Pancreas (tissue), 10 donors: Measurements from ENCODE around the gene MT1F. TPM values are rescaled to one million over a fixed set of nuclear protein-coding genes. Genes with fewer than 3 reads are reported as not detected.
A peak's percentile ranks its signal among the peaks of the same experiment; 100 is the strongest.
"Not testable (repeated sequence)": the region's sequence is repeated elsewhere in the genome, so short reads cannot be mapped to it uniquely, and the experiment has no call there.

Source experiments
- ATAC-seq, 4 donors: fragments of 200-7000 bp; cut with Tn5 transposase; one replicate each; pipeline versions ENCODE4 v1.8.0 to v1.9.1; 2020; ENCODE audit warnings: mild to moderate bottlenecking in 4 of 4, moderate library complexity in 4 of 4
- DNase-seq, 6 donors: peaks; one replicate each; pipeline ENCODE4 v3.0.0-alpha.2; 2020
- FAIRE-seq: peaks from 2 replicates; lab custom pipeline; 2012; peaks lifted over from hg19 to GRCh38; lab: Jason Lieb, UNC
- H3K27ac ChIP-seq, 4 donors: fragments of 200-600 bp; sonication (generic); 1 replicate in 3 of 4; 2 replicates in 1 of 4; pipeline versions ENCODE4 v1.5.0 to v1.8.0; 2020
- H3K27me3 ChIP-seq, 4 donors: fragments of 200-600 bp; one replicate each; pipeline ENCODE4 v1.8.0; 2021
- H3K36me3 ChIP-seq, 3 donors: fragments of 200-600 bp; sonication (generic) in 1 of 3; one replicate each; pipeline versions ENCODE4 v1.5.0 to v1.8.0; 2020 to 2021
- H3K4me1 ChIP-seq, 3 donors: fragments of 200-600 bp; one replicate each; pipeline ENCODE4 v1.8.0; 2021
- H3K4me3 ChIP-seq, 4 donors: fragments of 200-600 bp; sonication (generic) in 2 of 4; one replicate each; pipeline versions ENCODE4 v1.5.0 to v1.8.0; 2020 to 2021
- H3K9me3 ChIP-seq, 4 donors: fragments of 200-600 bp; one replicate each; pipeline ENCODE4 v1.8.0; 2021
- WGBS, 2 donors: extraction: QIAGEN DNeasy Blood & Tissue Kit; methylation state at CpG; one replicate each; pipeline ENCODE4 v1.1.7; 2013; 5-methylcytosine and 5-hydroxymethylcytosine counted together
- intact Hi-C, 3 donors: fragments of 100-400 bp; cut with DNase I; formaldehyde crosslinking; loops; one replicate each; pipeline versions ENCODE4 v1.11.1 to v1.14.2; 2022
- polyA plus RNA-seq, 2 donors: library from polyadenylated mRNA; stranded (reverse); fragments of 200-250 nt; gene quantifications; one replicate each; pipeline ENCODE4 v1.2.3, GENCODE V29; 2013
- total RNA-seq, 6 donors: library from RNA; stranded (reverse); fragmentation: NEBNext Ultra II Directional in 4 of 6; extraction: Animal tissue kit (Norgen Biotek cat#: 25700) in 4 of 6; gene quantifications; one replicate each; pipeline versions ENCODE4 v1.2.1 to v1.2.4, GENCODE V29; 2021 to 2023
- TF ChIP-seq, protein P1 (sequence below), 4 donors: fragments of 200-600 bp; sonication (generic) in 3 of 4; IDR thresholded peaks; one replicate each; pipeline versions ENCODE4 v1.5.0 to v1.8.0; 2021; ENCODE audit warnings: antibody characterized with exemption in 4 of 4
- donor health status: healthy with polysubstance abuse.
- donor health status: DM: no; HTN: no; CAD: no; lungs with moderate emphysema.
- donor health status: DM: no; HTN: no; CAD: no.
- donor health status: control.
- donor health status: control.
- donor health status: Bipolar disorder and iron deficiency.
- donor health status: DM: yes; HTN: yes; CAD: no.
- donor health status: DM: no; HTN: no; CAD: no.
- donor health status: DM: no; HTN: no; CAD: no.
- donor health status: DM: yes; HTN: yes; CAD: no.

The MT1F gene
- total and polyA plus RNA-seq, 8 donors = 29.1 to 201 (median 48.3) TPM

DNA sequence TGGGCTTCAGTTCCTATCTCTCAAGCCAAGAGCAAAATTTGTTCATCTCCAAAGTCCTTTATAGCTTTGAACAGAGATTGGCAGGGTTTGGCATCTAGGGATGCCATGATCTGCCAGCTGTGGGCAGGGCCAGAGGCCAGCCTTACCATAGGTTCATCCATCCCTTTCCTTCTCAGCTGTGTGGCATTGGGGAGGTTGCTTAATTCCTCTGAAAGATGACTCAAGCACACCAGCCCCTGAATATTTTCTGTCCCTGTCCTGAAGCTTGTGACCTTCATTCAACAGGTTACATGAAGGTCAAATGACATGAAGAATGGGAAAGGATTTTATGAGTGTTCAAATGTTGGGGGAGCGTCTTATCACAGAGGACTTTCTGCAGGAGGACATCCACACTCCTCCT is 6.7 kb downstream of the MT1F start:
- H3K4me3 ChIP-seq = no peak overlapping the region
- 86 to 96% methylated on average over 1 of the region's 1 CpG for WGBS, 2 donors
- FAIRE-seq (no peak), ATAC-seq (no peak), DNase-seq (no peak)
- H3K4me1 ChIP-seq = peaks cover 2 to 4% (median 3%) of the 10 kb centered on the region in 3 donors
- no peaks in the 10 kb centered on the region for H3K9me3 ChIP-seq
- no peaks in the 10 kb centered on the region for H3K27me3 ChIP-seq
- no peak overlapping the region for H3K27ac ChIP-seq
- intact Hi-C loops = no loop called here
- TF ChIP-seq, protein P1, sequence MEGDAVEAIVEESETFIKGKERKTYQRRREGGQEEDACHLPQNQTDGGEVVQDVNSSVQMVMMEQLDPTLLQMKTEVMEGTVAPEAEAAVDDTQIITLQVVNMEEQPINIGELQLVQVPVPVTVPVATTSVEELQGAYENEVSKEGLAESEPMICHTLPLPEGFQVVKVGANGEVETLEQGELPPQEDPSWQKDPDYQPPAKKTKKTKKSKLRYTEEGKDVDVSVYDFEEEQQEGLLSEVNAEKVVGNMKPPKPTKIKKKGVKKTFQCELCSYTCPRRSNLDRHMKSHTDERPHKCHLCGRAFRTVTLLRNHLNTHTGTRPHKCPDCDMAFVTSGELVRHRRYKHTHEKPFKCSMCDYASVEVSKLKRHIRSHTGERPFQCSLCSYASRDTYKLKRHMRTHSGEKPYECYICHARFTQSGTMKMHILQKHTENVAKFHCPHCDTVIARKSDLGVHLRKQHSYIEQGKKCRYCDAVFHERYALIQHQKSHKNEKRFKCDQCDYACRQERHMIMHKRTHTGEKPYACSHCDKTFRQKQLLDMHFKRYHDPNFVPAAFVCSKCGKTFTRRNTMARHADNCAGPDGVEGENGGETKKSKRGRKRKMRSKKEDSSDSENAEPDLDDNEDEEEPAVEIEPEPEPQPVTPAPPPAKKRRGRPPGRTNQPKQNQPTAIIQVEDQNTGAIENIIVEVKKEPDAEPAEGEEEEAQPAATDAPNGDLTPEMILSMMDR (IDR thresholded peaks at IDR 0.05) = no peak
- no peaks in the 10 kb centered on the region for H3K36me3 ChIP-seq

DNA sequence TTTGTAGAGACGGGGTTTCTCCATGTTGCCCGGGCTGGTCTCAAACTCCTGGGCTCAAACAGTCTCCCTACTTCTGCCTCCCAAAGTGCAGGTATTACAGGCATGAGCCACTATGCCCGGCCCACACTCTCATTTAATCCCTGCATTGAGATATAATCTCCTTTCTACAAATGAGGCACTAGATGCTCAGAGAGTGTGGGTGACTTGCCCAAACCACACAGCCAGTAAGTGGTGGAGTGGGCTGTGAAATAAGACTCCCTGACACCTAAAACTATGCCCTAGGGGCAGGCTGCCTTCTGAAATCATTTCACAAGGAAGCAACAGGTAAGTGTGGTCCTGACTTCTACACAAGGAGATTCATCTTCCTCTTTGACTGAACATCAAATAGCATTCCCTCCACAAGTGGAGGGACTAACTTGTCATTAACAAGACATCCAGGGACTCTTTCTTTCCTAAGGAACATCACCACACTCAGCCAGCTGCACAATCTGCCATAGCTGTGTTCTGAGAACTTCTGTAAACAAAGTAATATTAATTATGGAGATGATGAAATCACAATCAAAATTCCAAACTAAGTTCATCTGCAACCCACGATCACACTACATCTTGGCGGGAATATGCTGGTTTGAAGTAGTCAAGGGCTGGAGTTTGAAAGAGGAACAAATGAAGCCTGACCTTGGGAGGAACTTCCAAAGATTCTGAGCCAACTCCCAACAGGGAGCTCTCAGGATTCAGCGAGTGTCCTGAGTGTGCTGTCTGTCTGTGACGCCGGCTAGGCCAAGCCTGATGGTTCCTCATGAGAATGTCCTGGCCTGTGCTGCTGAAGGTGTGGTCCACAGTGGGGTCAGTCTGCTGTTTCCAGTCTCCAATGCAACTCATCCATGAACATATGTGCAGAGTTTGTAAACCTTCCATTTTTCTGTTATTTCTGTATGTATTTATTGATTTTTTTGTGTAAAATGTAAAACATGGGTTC is 7.8 kb downstream of the MT1F start:
- 42 to 45% methylated on average over 8 of the region's 8 CpGs for WGBS, 2 donors
- ATAC-seq, H3K4me1 ChIP-seq, FAIRE-seq, H3K36me3 ChIP-seq, H3K4me3 ChIP-seq, intact Hi-C loops, H3K9me3 ChIP-seq, H3K27ac ChIP-seq, DNase-seq, H3K27me3 ChIP-seq: not testable (repeated sequence)

DNA sequence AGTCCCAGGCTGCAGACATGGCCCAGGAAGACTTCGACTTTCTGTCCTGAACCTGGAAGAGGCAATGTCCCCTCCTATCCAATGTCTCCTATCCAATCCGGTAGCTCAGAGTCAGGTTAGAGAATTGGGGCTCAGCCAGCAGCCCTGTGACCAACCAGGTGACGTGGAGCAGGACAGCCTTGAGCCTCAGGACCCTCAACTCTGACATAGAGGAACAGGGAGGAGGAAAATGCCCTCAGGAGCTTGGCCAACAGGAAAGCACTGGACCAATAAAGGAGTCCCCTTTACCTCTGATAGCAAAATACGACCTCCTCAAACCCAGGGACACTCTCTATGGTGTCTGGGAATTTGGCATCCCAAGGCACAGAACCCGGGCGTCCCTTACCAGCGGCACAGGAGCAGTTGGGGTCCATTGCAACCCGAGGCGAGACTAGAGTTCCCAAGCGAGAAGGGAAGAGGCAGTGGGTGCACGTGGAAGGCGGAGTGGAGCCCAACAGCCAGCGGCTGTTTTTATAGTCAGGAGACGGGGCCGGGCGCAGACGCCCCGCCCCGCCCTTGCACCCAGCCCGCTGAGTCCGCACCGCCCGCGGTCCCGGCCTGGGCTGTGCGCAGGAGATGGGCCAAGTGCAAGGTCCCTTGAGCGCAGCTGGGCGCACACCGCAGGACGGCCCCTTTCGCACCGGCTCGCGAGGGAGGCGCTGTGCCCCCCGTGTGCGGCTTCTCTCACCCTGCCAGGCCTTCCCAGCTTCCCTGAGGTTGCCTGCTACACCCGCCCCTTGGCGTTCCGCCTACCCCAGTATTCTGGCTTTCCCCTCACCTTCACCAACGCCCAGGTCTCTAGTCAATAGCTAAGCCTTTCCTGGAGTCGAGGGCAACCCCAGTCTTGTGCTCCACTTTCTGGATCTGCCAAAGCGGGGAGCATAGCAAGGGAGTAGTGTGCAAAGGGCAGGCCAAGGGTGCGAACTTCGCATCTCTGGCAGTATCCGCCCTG is 10.1 kb downstream of the MT1F start, which contains the start of gene MT1G:
Gene MT1G (minus strand): TSS at position 485 of the 991 bp plus-strand sequence. CDS start 72 bp downstream, at position 413.
- Histone ChIP-seq H3K36me3 (no peaks in the 10 kb centered on the region), H3K4me1 (peaks cover 0 to 4% (median 2%) of the 10 kb centered on the region in 3 donors), H3K4me3 (peak within 1 kb of the TSS; percentile 5 to 44 (median 23)), H3K27ac (peak within 1 kb of the TSS; percentile 47 to 77 (median 63)), H3K9me3 (no peaks in the 10 kb centered on the region), H3K27me3 (no peaks in the 10 kb centered on the region)
- peak; percentile 77 to 92 (median 90) for ATAC-seq
- 10 to 11% methylated on average over 44 to 46 of the region's 46 CpGs for WGBS, 2 donors
- DNase-seq = peak; percentile 84 to 94 (median 92)
- TF ChIP-seq, protein P1 (IDR thresholded peaks at IDR 0.05) = no peak
- intact Hi-C loops = no loop called here
- no peak for FAIRE-seq

- Histone ChIP-seq H3K4me1 (peaks cover 0 to 4% (median 2%) of the 10 kb centered on the region in 3 donors), H3K27ac (peak within 1 kb of the TSS in 3 of 4 donors; percentile 22 to 77 (median 68)), H3K27me3 (no peaks in the 10 kb centered on the region), H3K4me3 (peak within 1 kb of the TSS in 3 of 4 donors; percentile 8 to 37 (median 25)), H3K36me3 (no peaks in the 10 kb centered on the region), H3K9me3 (no peaks in the 10 kb centered on the region)
- WGBS, 2 donors = 17 to 28% methylated on average over 36 to 38 of the region's 38 CpGs
- peak in 5 of 6 donors; percentile 60 to 90 (median 79) for DNase-seq
- peak; percentile 44 to 73 (median 50) for ATAC-seq
- TF ChIP-seq, protein P1 (IDR thresholded peaks at IDR 0.05) = no peak
- no peak for FAIRE-seq
- intact Hi-C loops = no loop called here
These were observed 11.5 kb downstream of the MT1F start, which contains the start of gene MT1H for GRCh38 chr16:56669005-56669839. Gene MT1H, plus strand, starts transcription at chr16:56669814. Its CDS starts 71 bp downstream, at chr16:56669885.
